GM18867 (cell line): ENCODE results near the gene ADGRV1.
"Not testable (repeated sequence)": the region's sequence is repeated elsewhere in the genome, so short reads cannot be mapped to it uniquely, and the experiment has no call there.

Source experiments
- ATAC-seq: cut with Tn5 transposase; IDR thresholded peaks from one replicate; pipeline ENCODE4 v1.9.1; 2021; ENCODE audit warnings: mild to moderate bottlenecking, moderate library complexity; ENCODE audit not compliant: unreplicated experiment

Gene ADGRV1

GRCh38 chr5:90549223-90549622 is 9.4 kb upstream of the ADGRV1 start:
- ATAC-seq, result no peak

- no peak for ATAC-seq
Observed at GRCh38 chr5:90549729-90550275, 8.8 kb upstream of the ADGRV1 start.

GRCh38 chr5:90550963-90551362 is 7.6 kb upstream of the ADGRV1 start:
- no peak for ATAC-seq

GRCh38 chr5:90551376-90551775 is 7.2 kb upstream of the ADGRV1 start:
- ATAC-seq, result no peak

GRCh38 chr5:90553711-90554110 is 4.9 kb upstream of the ADGRV1 start:
- ATAC-seq, result no peak

- ATAC-seq, result no peak
Observed at GRCh38 chr5:90554358-90555006, 4.1 kb upstream of the ADGRV1 start.

- ATAC-seq, result no peak
Observed at GRCh38 chr5:90555666-90556065, 2.9 kb upstream of the ADGRV1 start.

- no peak for ATAC-seq
Observed at GRCh38 chr5:90557391-90557790, 1.2 kb upstream of the ADGRV1 start.

GRCh38 chr5:90557871-90558270 is 726 bp upstream of the ADGRV1 start:
- no peak for ATAC-seq

GRCh38 chr5:90560771-90561170 is 2.2 kb downstream of the ADGRV1 start:
- ATAC-seq, result no peak

- no peak for ATAC-seq
Observed at GRCh38 chr5:90561766-90562165, 3.2 kb downstream of the ADGRV1 start.

GRCh38 chr5:90562341-90562740 is 3.7 kb downstream of the ADGRV1 start:
- no peak for ATAC-seq

GRCh38 chr5:90563108-90563507 is 4.5 kb downstream of the ADGRV1 start:
- ATAC-seq, result no peak

- no peak for ATAC-seq
Observed at GRCh38 chr5:90565491-90565890, 6.9 kb downstream of the ADGRV1 start.

GRCh38 chr5:90569084-90569483 is 10.5 kb downstream of the ADGRV1 start:
- no peak for ATAC-seq

GRCh38 chr5:90570034-90570433 is 11.4 kb downstream of the ADGRV1 start:
- ATAC-seq, result no peak

GRCh38 chr5:90571147-90571773 is 12.7 kb downstream of the ADGRV1 start:
- no peak for ATAC-seq

- no peak for ATAC-seq
Observed at GRCh38 chr5:90575712-90576111, 17.1 kb downstream of the ADGRV1 start.

GRCh38 chr5:90576566-90576965 is 18.0 kb downstream of the ADGRV1 start:
- not testable (repeated sequence) for ATAC-seq

GRCh38 chr5:90579905-90580304 is 21.3 kb downstream of the ADGRV1 start:
- not testable (repeated sequence) for ATAC-seq

- no peak for ATAC-seq
Observed at GRCh38 chr5:90581956-90582355, 23.4 kb downstream of the ADGRV1 start.

- no peak for ATAC-seq
Observed at GRCh38 chr5:90585337-90585986, 26.9 kb downstream of the ADGRV1 start.
